Retinal pigment epithelial cell (primary cell): ENCODE data around the gene EVA1A.
"Not testable (repeated sequence)": the region's sequence is repeated elsewhere in the genome, so short reads cannot be mapped to it uniquely, and the experiment has no call there.

Experiments used
- DNase-seq: peaks from one replicate; pipeline ENCODE4 v3.0.0-alpha.2; 2010; ENCODE audit warnings: low read depth
- H3K4me3 ChIP-seq: 2 replicates; pipeline ENCODE4 v1.5.1; 2011; ENCODE audit warnings: mild to moderate bottlenecking, low read length, control low read depth, moderate library complexity
- TF ChIP-seq, protein P1 (sequence below): conservative IDR thresholded peaks from 2 replicates; pipeline ENCODE4 v1.5.1; 2011; ENCODE audit warnings: low read depth, low read length, control low read depth, inconsistent platforms

Gene EVA1A

DNA sequence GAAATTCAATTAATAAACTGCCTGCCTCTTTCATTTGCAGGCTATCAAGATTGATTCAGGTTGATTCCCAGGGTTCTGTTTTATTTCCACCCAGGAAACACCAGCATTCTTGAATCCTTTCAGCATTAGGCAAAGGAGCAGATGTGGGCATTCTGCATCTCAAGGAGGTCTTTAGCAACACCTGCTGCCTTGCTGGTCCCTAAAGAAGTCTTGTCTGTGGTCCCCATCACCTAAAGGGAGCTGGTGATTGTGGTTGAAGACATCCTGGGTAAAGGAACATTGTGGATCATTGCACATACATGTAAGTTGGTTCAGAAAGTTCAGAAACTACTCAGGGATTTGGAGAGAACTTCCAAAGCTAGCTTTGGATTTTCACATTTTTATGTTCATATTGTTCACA, 78.3 kb downstream of the EVA1A start:
- DNase-seq = no peak
- TF ChIP-seq, protein P1, sequence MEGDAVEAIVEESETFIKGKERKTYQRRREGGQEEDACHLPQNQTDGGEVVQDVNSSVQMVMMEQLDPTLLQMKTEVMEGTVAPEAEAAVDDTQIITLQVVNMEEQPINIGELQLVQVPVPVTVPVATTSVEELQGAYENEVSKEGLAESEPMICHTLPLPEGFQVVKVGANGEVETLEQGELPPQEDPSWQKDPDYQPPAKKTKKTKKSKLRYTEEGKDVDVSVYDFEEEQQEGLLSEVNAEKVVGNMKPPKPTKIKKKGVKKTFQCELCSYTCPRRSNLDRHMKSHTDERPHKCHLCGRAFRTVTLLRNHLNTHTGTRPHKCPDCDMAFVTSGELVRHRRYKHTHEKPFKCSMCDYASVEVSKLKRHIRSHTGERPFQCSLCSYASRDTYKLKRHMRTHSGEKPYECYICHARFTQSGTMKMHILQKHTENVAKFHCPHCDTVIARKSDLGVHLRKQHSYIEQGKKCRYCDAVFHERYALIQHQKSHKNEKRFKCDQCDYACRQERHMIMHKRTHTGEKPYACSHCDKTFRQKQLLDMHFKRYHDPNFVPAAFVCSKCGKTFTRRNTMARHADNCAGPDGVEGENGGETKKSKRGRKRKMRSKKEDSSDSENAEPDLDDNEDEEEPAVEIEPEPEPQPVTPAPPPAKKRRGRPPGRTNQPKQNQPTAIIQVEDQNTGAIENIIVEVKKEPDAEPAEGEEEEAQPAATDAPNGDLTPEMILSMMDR = no peak
- H3K4me3 ChIP-seq = no peak overlapping the region

DNA sequence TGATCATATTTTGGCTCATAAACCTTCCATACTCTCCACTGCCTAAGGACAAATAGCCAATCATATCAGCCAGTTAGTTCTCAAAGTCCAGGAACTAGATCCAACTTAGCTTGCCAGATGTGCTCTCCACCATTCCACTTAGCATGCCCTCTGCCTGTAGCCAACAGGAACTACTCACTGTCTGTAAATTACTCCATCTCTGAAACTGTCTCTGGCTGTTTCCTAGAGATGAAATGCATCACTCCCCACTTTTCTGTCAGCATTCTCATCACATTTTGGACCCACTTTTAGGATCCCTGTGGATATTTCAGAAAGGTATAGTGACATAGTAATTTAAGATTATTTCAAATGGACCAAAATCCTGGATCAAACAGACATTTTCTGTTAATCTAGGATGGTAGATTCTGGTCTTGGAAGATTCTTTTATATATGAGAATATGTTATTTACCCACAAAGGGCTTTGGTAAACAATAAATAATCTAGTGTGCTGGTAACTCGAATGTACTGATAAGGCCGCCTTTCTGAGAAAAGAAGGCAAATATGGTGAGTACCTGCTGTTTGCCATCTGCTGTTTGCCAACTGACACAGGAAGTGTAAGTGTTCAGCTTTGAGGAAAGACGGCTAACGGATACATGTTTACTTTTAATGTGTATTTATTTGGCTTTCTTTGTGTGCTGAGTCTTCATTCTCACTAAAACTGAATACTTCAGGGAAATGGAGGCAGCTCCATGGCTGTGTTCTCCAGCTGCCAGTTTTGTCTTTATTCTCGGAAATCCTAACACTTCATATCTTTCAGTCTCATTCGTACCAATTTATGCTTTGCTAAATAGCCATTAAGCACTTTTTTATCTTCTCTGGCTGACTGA, 79.5 kb downstream of the EVA1A start:
- TF ChIP-seq, protein P1 = peak; percentile 43
- no peak for DNase-seq
- no peak overlapping the region for H3K4me3 ChIP-seq

DNA sequence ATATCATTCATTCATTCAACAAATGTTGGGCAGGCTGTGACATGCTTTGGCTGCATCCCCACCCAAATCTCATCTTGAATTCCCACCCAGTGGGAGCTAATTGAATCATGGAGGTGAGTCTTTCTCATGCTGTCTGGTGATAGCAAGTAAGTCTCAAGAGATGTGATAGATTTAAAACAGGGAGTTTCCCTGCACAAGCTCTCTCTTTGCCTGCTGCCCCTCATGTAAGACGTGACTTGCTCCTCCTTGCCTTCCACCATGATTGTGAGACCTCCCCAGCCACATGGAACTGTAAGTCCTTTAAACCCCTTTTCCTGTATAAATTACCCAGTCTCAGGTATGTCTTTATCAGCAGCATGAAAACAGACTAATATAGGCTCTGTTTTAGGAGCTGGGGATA, 83.0 kb downstream of the EVA1A start:
- H3K4me3 ChIP-seq, DNase-seq: not testable (repeated sequence)

DNA sequence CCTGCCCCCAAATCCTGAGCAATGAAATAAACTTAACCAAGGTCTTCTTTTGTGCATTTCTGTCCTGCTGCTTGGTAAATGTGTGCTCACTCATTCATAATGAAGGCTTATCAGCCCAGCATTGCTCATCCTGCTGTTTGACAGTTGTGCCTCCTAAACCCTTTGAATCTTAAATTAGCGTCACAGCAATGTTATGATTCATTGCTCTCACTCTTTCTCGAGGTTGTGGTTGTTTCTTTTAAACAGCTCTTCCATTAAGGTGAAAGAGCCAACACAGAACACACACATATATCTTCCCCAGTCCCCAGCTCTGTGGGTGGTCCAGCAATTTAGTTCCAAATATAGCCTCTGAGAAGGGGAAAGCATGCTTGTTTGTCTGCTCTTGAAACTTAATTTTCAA, 84.0 kb downstream of the EVA1A start:
- H3K4me3 ChIP-seq = no peak overlapping the region
- DNase-seq = no peak
- TF ChIP-seq, protein P1 = no peak

DNA sequence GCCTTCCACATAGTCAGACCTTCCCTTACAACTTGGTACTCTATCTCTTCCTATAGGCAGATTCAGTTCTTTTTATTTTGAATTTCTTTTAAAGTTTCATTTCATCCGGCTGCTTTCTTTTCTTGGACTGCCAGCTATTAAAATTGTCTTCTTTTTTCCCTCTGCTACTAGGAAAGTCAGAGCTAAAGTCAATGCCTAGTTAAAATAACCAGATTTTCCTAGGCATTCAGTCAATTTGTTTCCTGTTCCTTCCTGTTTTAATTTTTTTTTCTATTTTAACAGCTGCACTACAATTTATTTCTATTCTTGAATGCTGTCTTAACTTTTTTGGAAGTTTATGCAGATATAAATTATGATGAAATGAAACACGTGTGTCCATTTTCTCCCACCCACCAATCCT, 84.8 kb downstream of the EVA1A start:
- H3K4me3 ChIP-seq = no peak overlapping the region
- DNase-seq = no peak
- TF ChIP-seq, protein P1 = no peak

DNA sequence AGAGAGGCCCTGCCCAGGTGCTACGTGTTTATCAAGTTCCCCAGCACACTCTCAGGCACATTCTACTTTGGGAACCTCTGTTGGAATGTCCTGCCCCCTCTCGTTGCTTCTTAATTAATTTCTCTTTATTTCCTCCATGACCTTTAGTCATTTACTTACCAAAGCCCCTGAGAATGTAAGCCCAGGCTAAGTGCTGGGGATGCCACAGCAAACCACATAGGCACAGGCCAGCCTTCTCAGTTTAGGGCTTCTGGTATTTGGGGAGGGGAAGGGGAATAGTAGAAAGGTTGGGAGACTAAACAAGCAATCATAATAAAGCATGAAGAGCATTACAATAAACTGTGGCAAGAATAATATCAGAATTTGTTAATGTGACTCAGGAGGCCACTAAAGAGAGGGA, 85.7 kb downstream of the EVA1A start:
- no peak for DNase-seq

DNA sequence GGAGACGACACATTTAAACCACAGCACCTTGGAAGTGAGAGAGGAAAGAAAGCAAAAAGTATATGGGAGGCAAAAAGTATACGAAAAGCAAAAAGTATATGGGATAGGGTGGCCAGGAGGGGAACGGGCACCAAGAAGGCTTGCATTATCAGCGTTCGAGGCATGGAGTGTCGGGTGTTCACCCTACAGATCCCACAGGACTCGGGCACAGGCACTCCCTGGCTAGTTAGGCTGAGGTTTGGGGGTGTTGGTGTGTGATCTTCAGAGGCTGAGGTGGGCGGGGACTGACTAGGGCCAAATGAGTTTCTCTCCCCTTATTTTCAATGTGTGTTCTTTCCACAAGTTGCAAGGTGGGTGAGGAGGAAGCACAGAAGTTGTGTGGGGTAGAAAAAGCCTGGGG, 86.6 kb downstream of the EVA1A start:
- no peak for DNase-seq
- TF ChIP-seq, protein P1 = no peak
- H3K4me3 ChIP-seq = no peak overlapping the region

More for the DNA sequence above, 85.7 kb downstream of the EVA1A start:
- no peak overlapping the region for H3K4me3 ChIP-seq
- TF ChIP-seq, protein P1 = no peak
